Endothelial cell of umbilical vein (primary cell): ENCODE measurements around the gene MAK.

Experiments used
- CTCF ChIP-seq, 2 donors: IDR thresholded peaks; 1 replicate in 1 of 2; 2 replicates in 1 of 2; pipeline ENCODE4 v1.5.1; 2011; ENCODE audit warnings: low read length in 2 of 2, mild to moderate bottlenecking in 2 of 2, moderate library complexity in 2 of 2, control low read depth in 1 of 2, inconsistent platforms in 1 of 2, low read depth in 1 of 2; ENCODE audit not compliant: insufficient read depth in 1 of 2; ENCODE audit errors: extremely low read depth in 1 of 2
- EZH2 ChIP-seq: IDR thresholded peaks from 2 replicates; pipeline ENCODE4 v1.6.1; 2012; ENCODE audit warnings: borderline replicate concordance, low read depth, mild to moderate bottlenecking, moderate library complexity, low read length, inconsistent platforms; ENCODE audit not compliant: severe bottlenecking
- FOS ChIP-seq: IDR thresholded peaks from 2 replicates; pipeline ENCODE4 v1.6.1; 2011; ENCODE audit warnings: mild to moderate bottlenecking, low read length, moderate library complexity, borderline replicate concordance; ENCODE audit not compliant: insufficient read depth
- GATA2 ChIP-seq: IDR thresholded peaks from 2 replicates; pipeline ENCODE4 v1.7.0; 2011; ENCODE audit warnings: low read depth, mild to moderate bottlenecking, moderate library complexity, mixed read lengths, low read length; ENCODE audit not compliant: insufficient read length, insufficient read depth
- JUN ChIP-seq: IDR thresholded peaks from 2 replicates; pipeline ENCODE4 v1.6.1; 2011; ENCODE audit warnings: borderline replicate concordance, low read depth; ENCODE audit not compliant: insufficient read length, insufficient read depth
- MAX ChIP-seq: IDR thresholded peaks from 2 replicates; pipeline ENCODE4 v1.6.1; 2011; ENCODE audit not compliant: insufficient read depth, insufficient read length
- MYC ChIP-seq: IDR thresholded peaks from one replicate; pipeline ENCODE4 v1.6.1; 2011; ENCODE audit warnings: mild to moderate bottlenecking, low read depth, low read length
- POLR2A ChIP-seq: IDR thresholded peaks from 2 replicates; pipeline ENCODE4 v1.6.1; 2012; ENCODE audit warnings: low read depth, mild to moderate bottlenecking, control low read depth, low read length
- POLR2AphosphoS5 ChIP-seq: IDR thresholded peaks from 2 replicates; pipeline ENCODE4 v1.6.1; 2012; ENCODE audit warnings: low read depth, mild to moderate bottlenecking, control low read depth, low read length, moderate library complexity; ENCODE audit not compliant: insufficient read depth

DNA sequence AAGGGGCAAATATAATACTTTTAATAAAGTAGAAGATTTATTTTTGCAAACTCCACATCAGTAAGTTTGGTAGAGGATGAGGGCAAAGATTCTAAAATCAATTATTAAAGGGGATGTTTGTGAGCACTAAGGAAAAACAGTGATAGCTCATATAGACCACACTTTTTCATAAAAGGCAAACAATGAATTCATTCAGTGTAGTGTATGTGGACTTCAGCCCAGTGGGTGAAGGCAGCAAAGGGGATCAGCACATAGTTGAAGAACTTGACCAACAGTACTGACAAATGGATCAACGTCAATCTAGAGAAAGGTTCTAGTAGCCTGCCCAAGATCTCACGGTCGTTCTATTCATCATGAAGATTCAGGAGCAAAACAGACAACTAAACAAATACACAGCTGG lies 45.3 kb downstream of the MAK start:
- no peak for TF ChIP-seq EZH2
- TF ChIP-seq CTCF (IDR thresholded peaks at IDR 0.05; ENCODE audit: extremely low read depth in 1 of 2, insufficient read depth in 1 of 2, low read depth in 1 of 2, low read length in 2 of 2) = no peak
- TF ChIP-seq MAX = no peak
- no peak for TF ChIP-seq POLR2A
- no peak for TF ChIP-seq POLR2AphosphoS5
- no peak for TF ChIP-seq JUN
- TF ChIP-seq FOS = no peak
- TF ChIP-seq MYC = no peak
- TF ChIP-seq GATA2 = no peak
